GM18508 (cell line): Measurements from ENCODE around the gene SAMD14.
"Not testable (repeated sequence)": the region's sequence is repeated elsewhere in the genome, so short reads cannot be mapped to it uniquely, and the experiment has no call there.

Experiments used
- ATAC-seq: cut with Tn5 transposase; IDR thresholded peaks from one replicate; pipeline ENCODE4 v1.9.1; 2021; ENCODE audit warnings: moderate number of reproducible peaks; ENCODE audit not compliant: insufficient read depth, unreplicated experiment

SAMD14 gene

GRCh38 chr17:50062293-50063243, 67.4 kb downstream of the SAMD14 start:
- no peak for ATAC-seq

GRCh38 chr17:50061713-50062045, 68.3 kb downstream of the SAMD14 start:
- ATAC-seq = not testable (repeated sequence)

- no peak for ATAC-seq
Observed at GRCh38 chr17:50060951-50061712, 68.8 kb downstream of the SAMD14 start.
